Tibial nerve (tissue), 4 donors: ENCODE data around the gene PPOX. TPM values are rescaled to one million over a fixed set of nuclear protein-coding genes. Genes with fewer than 3 reads are reported as not detected.
A peak's percentile ranks its signal among the peaks of the same experiment; 100 is the strongest.

Experiments used
- DNase-seq, 2 donors: peaks; one replicate each; pipeline ENCODE4 v3.0.0-alpha.2; 2019; ENCODE audit warnings: low spot score in 2 of 2
- H3K27ac ChIP-seq, 4 donors: fragments of 200-600 bp; sonication (generic) in 3 of 4; one replicate each; pipeline ENCODE4 v1.5.1; 2017 to 2019; ENCODE audit warnings: mild to moderate bottlenecking in 1 of 4
- H3K27me3 ChIP-seq, 2 donors: fragments of 200-600 bp; sonication (generic) in 1 of 2; one replicate each; pipeline versions ENCODE4 v1.5.1 to v1.6.0; 2017 to 2019
- H3K36me3 ChIP-seq, 3 donors: fragments of 200-600 bp; sonication (generic); one replicate each; pipeline ENCODE4 v1.5.1; 2018 to 2019
- H3K4me1 ChIP-seq, 4 donors: fragments of 200-600 bp; sonication (generic) in 3 of 4; one replicate each; pipeline ENCODE4 v1.5.1; 2017 to 2019
- H3K4me3 ChIP-seq, 4 donors: fragments of 200-600 bp; sonication (generic) in 3 of 4; one replicate each; pipeline ENCODE4 v1.5.1; 2017 to 2019; ENCODE audit warnings: mild to moderate bottlenecking in 1 of 4, moderate library complexity in 1 of 4
- H3K9me3 ChIP-seq, 4 donors: fragments of 200-600 bp; sonication (generic) in 3 of 4; one replicate each; pipeline ENCODE4 v1.5.1; 2017 to 2019
- CTCF ChIP-seq, 5 experiments: fragments of 200-600 bp in 3 of 5; fragments of 450-650 bp in 2 of 5; sonication (generic) in 3 of 5; IDR thresholded peaks; one replicate each; pipeline ENCODE4 v1.5.1; 2016 to 2019; ENCODE audit warnings: antibody characterized with exemption in 5 of 5, mild to moderate bottlenecking in 3 of 5, moderate library complexity in 2 of 5
- EP300 ChIP-seq, 2 donors: sonication (generic); formaldehyde crosslinking; IDR thresholded peaks; one replicate each; pipeline ENCODE4 v1.6.1; 2017; ENCODE audit warnings: antibody characterized with exemption in 2 of 2, mild to moderate bottlenecking in 1 of 2
- POLR2A ChIP-seq, 2 donors: fragments of 450-650 bp; IDR thresholded peaks; one replicate each; pipeline ENCODE4 v1.6.1; 2017; ENCODE audit warnings: antibody characterized with exemption in 2 of 2, mild to moderate bottlenecking in 2 of 2, moderate library complexity in 2 of 2
- WGBS, 2 donors: methylation state at CpG; one replicate each; pipeline ENCODE4 v1.1.5; 2018; 5-methylcytosine and 5-hydroxymethylcytosine counted together
- small RNA-seq: library from RNA; depleted of rRNA; stranded (forward); fragments of <200 nt; gene quantifications from one replicate; pipeline ENCODE3, GENCODE V24; 2016
- total RNA-seq, 4 donors: library from RNA; depleted of rRNA; stranded (reverse); fragments of >200 nt; gene quantifications; one replicate each; pipeline ENCODE4 v1.1.0, GENCODE V29; 2016

PPOX gene
- total RNA-seq, 4 donors from 2014 or later: 25.6 to 39.3 (median 26.5) TPM

- no peak for DNase-seq
- peaks cover 0 to 13% (median 5%) of the 10 kb centered on the region in 4 donors for H3K4me1 ChIP-seq
- no peak overlapping the region for H3K4me3 ChIP-seq
- H3K36me3 ChIP-seq: peaks cover 0 to 21% (median 6%) of the 10 kb centered on the region in 3 donors
- no peaks in the 10 kb centered on the region for H3K9me3 ChIP-seq
- peak overlapping the region in 3 of 4 donors; percentile 67 to 88 (median 83) for H3K27ac ChIP-seq
- H3K27me3 ChIP-seq: no peaks in the 10 kb centered on the region
- WGBS, 2 donors: 72 to 75% methylated on average over 8 of the region's 8 CpGs
- TF ChIP-seq EP300 (IDR thresholded peaks at IDR 0.05): no peak
- no peak for TF ChIP-seq POLR2A (IDR thresholded peaks at IDR 0.05)
- no peak for TF ChIP-seq CTCF (IDR thresholded peaks at IDR 0.05)
These were observed 52.3 kb downstream of the PPOX start for GRCh38 chr1:161218301-161219077.

GRCh38 chr1:161219078-161219892 is 53.1 kb downstream of the PPOX start:
- no peak overlapping the region for H3K27ac ChIP-seq
- H3K27me3 ChIP-seq: no peaks in the 10 kb centered on the region
- no peak overlapping the region for H3K4me3 ChIP-seq
- 81 to 84% methylated on average over 5 of the region's 5 CpGs for WGBS, 2 donors
- no peaks in the 10 kb centered on the region for H3K9me3 ChIP-seq
- H3K4me1 ChIP-seq: peaks cover 0 to 13% (median 5%) of the 10 kb centered on the region in 4 donors
- TF ChIP-seq POLR2A (IDR thresholded peaks at IDR 0.05): no peak
- TF ChIP-seq EP300 (IDR thresholded peaks at IDR 0.05): no peak
- TF ChIP-seq CTCF (IDR thresholded peaks at IDR 0.05): no peak
- peaks cover 0 to 13% (median 5%) of the 10 kb centered on the region in 3 donors for H3K36me3 ChIP-seq
- DNase-seq: no peak

DNA sequence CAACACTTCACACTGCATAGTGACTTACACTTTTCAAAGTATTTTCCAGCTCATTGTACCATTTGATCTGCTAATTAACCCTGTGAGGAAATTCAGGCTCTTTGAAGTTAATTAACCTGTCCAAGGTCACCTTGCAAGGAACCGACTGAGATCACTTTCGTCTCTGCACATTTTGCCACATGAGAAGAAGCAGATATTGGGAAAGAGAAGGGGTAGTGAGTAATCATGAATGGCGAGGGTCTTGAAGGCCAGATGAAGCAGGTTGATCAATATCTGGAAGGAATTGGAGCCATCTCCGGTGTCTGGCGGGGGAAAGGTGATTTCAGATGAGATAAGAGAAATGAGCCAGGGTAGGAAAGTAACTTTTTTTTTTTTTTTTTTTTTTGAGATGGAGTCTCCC is 53.8 kb downstream of the PPOX start:
- Histone ChIP-seq H3K4me3 (no peak overlapping the region), H3K4me1 (peaks cover 0 to 16% (median 7%) of the 10 kb centered on the region in 4 donors), H3K36me3 (peaks cover 0 to 5% (median 0%) of the 10 kb centered on the region in 3 donors), H3K27me3 (no peaks in the 10 kb centered on the region), H3K27ac (no peak overlapping the region), H3K9me3 (no peaks in the 10 kb centered on the region)
- 81 to 90% methylated on average over 5 of the region's 5 CpGs for WGBS, 2 donors
- TF ChIP-seq POLR2A (IDR thresholded peaks at IDR 0.05) (no peak), CTCF (IDR thresholded peaks at IDR 0.05) (no peak)
- DNase-seq: no peak

Small RNA genes lying within 50 kb of the gene (small RNA-seq; reads per million reads assigned to genes)
- not detected for gene RF01225

Other genes starting within 250 kb of the PPOX start
- gene ITLN2, start 211.6 kb upstream of the PPOX start, total RNA-seq: not detected
- 10 to 100 TPM in 3 of 4 donors, 1 to 10 TPM in 1; 6.9 to 23.1 (median 14.9) TPM for gene F11R, start 145.3 kb upstream of the PPOX start, total RNA-seq
- gene TSTD1, start 127.5 kb upstream of the PPOX start, total RNA-seq: 10 to 100 TPM; 15.7 to 46.9 (median 37.4) TPM
- gene USF1, start 120.4 kb upstream of the PPOX start, total RNA-seq: 10 to 100 TPM; 59.4 to 66.1 (median 62.9) TPM
- gene ARHGAP30, start 96.5 kb upstream of the PPOX start, total RNA-seq: 10 to 100 TPM in 2 of 4 donors, 1 to 10 TPM in 2; 6.1 to 14.1 (median 10.2) TPM
- not detected for gene NECTIN4, start 76.9 kb upstream of the PPOX start, total RNA-seq
- 10 to 100 TPM in 1 of 4 donors, 1 to 10 TPM in 3; 7.9 to 12.9 (median 9.1) TPM for gene KLHDC9, start 68.1 kb upstream of the PPOX start, total RNA-seq
- gene PFDN2, start 48.4 kb upstream of the PPOX start, total RNA-seq: 10 to 100 TPM; 12.0 to 41.7 (median 39.8) TPM
- 10 to 100 TPM; 26.4 to 43.0 (median 32.9) TPM for gene NIT1, start 48.3 kb upstream of the PPOX start, total RNA-seq
- gene DEDD, start 33.8 kb upstream of the PPOX start, total RNA-seq: 10 to 100 TPM; 20.1 to 48.8 (median 27.0) TPM
- 10 to 100 TPM; 34.1 to 51.5 (median 37.6) TPM for gene UFC1, start 12.4 kb upstream of the PPOX start, total RNA-seq
- gene USP21, start 6.9 kb upstream of the PPOX start, total RNA-seq: 10 to 100 TPM; 12.9 to 53.1 (median 20.6) TPM
- gene B4GALT3, start 11.1 kb downstream of the PPOX start, total RNA-seq: 10 to 100 TPM; 18.8 to 41.4 (median 24.3) TPM
- gene ADAMTS4, start 32.6 kb downstream of the PPOX start, total RNA-seq: 10 to 100 TPM in 3 of 4 donors, 1 to 10 TPM in 1; 9.0 to 54.9 (median 19.5) TPM
- 100 to 1,000 TPM in 2 of 4 donors, 10 to 100 TPM in 2; 73.0 to 118 (median 103) TPM for gene NDUFS2, start 35.9 kb downstream of the PPOX start, total RNA-seq
- 100 to 1,000 TPM in 1 of 4 donors, 10 to 100 TPM in 3; 40.6 to 190 (median 50.9) TPM for gene FCER1G, start 48.9 kb downstream of the PPOX start, total RNA-seq
- gene APOA2, start 57.2 kb downstream of the PPOX start, total RNA-seq: not detected
- gene TOMM40L, start 59.6 kb downstream of the PPOX start, total RNA-seq: 10 to 100 TPM in 1 of 4 donors, 1 to 10 TPM in 3; 4.3 to 13.8 (median 8.0) TPM
- not detected for gene NR1I3, start 71.8 kb downstream of the PPOX start, total RNA-seq
- 1 to 10 TPM in 1 of 4 donors, under 1 TPM in 1, not detected in 2; 0.42 to 1.2 TPM for gene PCP4L1, start 92.3 kb downstream of the PPOX start, total RNA-seq
- 1,000 to 10,000 TPM in 3 of 4 donors, 100 to 1,000 TPM in 1; 570 to 1,776 (median 1,657) TPM for gene MPZ, start 143.5 kb downstream of the PPOX start, total RNA-seq
- gene SDHC, start 148.0 kb downstream of the PPOX start, total RNA-seq: 100 to 1,000 TPM in 1 of 4 donors, 10 to 100 TPM in 3; 27.9 to 144 (median 48.4) TPM
- gene CFAP126, start 201.4 kb downstream of the PPOX start, total RNA-seq: under 1 TPM in 1 of 4 donors, not detected in 3; 0.90 TPM